Osteocyte (in vitro differentiated cells): ENCODE data around the gene RNU5B-1. TPM values are rescaled to one million over a fixed set of nuclear protein-coding genes. Genes with fewer than 3 reads are reported as not detected.

ENCODE experiments used
- DNase-seq: peaks from one replicate; pipeline ENCODE4 v3.0.0; 2021; ENCODE audit warnings: mixed read lengths; ENCODE audit not compliant: unreplicated experiment; ENCODE audit errors: extremely low spot score
- H3K27ac Mint-ChIP-seq: one replicate; pipeline ENCODE4 v1.8.0; 2021; ENCODE audit warnings: mild to moderate bottlenecking, mixed read lengths; ENCODE audit not compliant: unreplicated experiment
- H3K27me3 Mint-ChIP-seq: one replicate; pipeline ENCODE4 v1.8.0; 2021; ENCODE audit warnings: mixed read lengths; ENCODE audit not compliant: unreplicated experiment
- H3K36me3 Mint-ChIP-seq: one replicate; pipeline ENCODE4 v1.8.0; 2021; ENCODE audit warnings: mixed read lengths; ENCODE audit not compliant: unreplicated experiment
- H3K4me1 Mint-ChIP-seq: one replicate; pipeline ENCODE4 v1.8.0; 2021; ENCODE audit warnings: mixed read lengths; ENCODE audit not compliant: unreplicated experiment
- H3K4me3 Mint-ChIP-seq: one replicate; pipeline ENCODE4 v1.8.0; 2021; ENCODE audit warnings: mild to moderate bottlenecking, moderate library complexity, mixed read lengths; ENCODE audit not compliant: unreplicated experiment
- H3K9me3 Mint-ChIP-seq: one replicate; pipeline ENCODE4 v1.8.0; 2021; ENCODE audit warnings: mixed read lengths; ENCODE audit not compliant: unreplicated experiment
- CTCF ChIP-seq: fragments of 200-600 bp; sonication (generic); IDR thresholded peaks from 2 replicates; pipeline ENCODE4 v1.5.0; 2021; ENCODE audit warnings: antibody characterized with exemption, mild to moderate bottlenecking, moderate library complexity
- total RNA-seq: library from RNA; stranded (reverse); gene quantifications from 2 replicates; pipeline ENCODE4 v1.2.1, GENCODE V29; 2021

RNU5B-1 gene
- total RNA-seq, 1 donor from 2014 or later, result 18.5 TPM

DNA sequence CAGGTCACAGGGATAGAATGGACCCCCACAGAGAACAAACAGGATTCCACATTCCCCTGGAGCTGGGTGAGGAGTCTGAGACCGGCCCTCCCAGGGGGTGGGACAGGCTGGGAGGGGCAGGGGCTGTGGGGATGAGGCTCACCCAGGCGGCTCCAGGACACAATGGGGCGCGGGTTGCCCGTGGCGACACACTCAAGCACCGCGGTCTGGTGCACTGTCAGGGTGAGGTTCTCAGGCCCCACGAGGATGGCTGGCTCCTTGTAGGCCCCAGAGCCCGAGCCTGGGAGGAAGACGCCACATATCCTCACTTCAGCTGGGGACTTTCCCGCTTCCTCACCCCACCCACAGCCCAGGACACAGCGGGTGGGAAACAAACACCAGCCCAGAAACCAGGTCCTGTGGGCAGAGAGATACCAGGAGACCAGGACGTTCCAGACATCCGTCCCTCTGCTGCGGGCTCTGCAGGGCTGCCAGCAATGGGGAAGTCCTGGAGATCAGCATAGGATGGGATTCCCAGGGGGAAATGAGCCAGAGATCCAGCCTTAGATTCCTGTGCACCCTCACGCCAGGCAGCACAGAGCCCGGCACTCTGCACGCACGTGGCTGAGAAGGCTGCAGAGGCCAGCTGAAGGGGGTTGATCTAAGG is 30.2 kb downstream of the RNU5B-1 start:
- no peak for TF ChIP-seq CTCF
- no peaks in the 10 kb centered on the region for H3K36me3 Mint-ChIP-seq
- peaks cover 8% of the 10 kb centered on the region for H3K4me1 Mint-ChIP-seq
- peaks cover 10% of the 10 kb centered on the region for H3K27me3 Mint-ChIP-seq
- no peak overlapping the region for H3K27ac Mint-ChIP-seq
- DNase-seq, result no peak
- no peaks in the 10 kb centered on the region for H3K9me3 Mint-ChIP-seq
- no peak overlapping the region for H3K4me3 Mint-ChIP-seq

- Mint-ChIP-seq H3K4me1 (peaks cover 8% of the 10 kb centered on the region), H3K27me3 (peaks cover 17% of the 10 kb centered on the region), H3K9me3 (no peaks in the 10 kb centered on the region), H3K36me3 (no peaks in the 10 kb centered on the region), H3K4me3 (no peak overlapping the region), H3K27ac (no peak overlapping the region)
- DNase-seq, result no peak
- TF ChIP-seq CTCF, result no peak
These were observed 31.0 kb downstream of the RNU5B-1 start for GRCh38 chr15:65335278-65336055.

DNA sequence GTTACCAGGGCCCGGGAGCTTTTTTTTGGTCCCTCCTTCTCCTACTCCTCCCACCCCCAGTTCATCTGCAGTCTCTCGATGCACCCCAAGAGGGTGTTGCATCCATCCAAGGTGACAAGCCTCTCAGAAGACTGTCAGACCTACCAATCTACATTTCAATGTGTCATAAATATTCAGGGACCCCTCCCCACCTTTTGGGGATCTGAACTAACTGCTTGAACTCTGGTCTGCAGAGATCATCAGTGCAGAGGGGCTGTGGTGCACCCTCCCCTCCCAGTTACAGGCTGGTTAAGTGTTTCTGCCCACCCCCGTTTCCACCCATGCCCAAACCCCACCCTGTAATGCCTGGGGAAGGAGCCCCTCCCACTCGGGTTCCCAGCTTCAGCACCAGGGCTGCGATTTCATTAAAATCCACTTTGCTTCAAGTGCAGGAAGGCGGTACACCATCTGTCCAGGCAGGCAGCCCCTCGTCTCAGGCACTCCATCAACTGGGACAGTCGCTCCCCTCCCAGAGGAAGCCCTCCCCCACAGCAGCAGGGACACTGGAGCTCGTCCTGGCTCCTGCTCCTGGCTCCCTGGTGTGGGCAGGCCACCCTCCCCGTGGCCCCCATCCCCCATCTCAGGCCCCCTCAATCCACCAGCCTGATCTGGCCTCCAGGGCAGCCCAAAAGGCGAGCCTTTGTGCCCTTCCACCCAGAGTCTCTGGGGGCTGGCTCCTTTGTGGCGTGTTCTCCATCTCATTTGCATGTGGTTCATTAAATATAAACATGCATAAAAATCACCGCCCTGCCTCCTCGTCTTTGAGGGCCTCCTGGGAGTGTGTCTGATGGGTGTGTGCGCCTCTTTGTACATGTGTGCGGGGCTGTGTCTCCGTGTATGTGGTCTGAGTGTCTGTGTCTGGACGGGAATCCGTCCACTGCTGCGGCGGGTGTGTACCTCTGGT is 32.3 kb downstream of the RNU5B-1 start:
- no peak overlapping the region for H3K27ac Mint-ChIP-seq
- peaks cover 8% of the 10 kb centered on the region for H3K4me1 Mint-ChIP-seq
- TF ChIP-seq CTCF, result no peak
- no peak overlapping the region for H3K4me3 Mint-ChIP-seq
- H3K27me3 Mint-ChIP-seq, result peaks cover 20% of the 10 kb centered on the region
- no peak for DNase-seq
- no peaks in the 10 kb centered on the region for H3K36me3 Mint-ChIP-seq
- H3K9me3 Mint-ChIP-seq, result no peaks in the 10 kb centered on the region

DNA sequence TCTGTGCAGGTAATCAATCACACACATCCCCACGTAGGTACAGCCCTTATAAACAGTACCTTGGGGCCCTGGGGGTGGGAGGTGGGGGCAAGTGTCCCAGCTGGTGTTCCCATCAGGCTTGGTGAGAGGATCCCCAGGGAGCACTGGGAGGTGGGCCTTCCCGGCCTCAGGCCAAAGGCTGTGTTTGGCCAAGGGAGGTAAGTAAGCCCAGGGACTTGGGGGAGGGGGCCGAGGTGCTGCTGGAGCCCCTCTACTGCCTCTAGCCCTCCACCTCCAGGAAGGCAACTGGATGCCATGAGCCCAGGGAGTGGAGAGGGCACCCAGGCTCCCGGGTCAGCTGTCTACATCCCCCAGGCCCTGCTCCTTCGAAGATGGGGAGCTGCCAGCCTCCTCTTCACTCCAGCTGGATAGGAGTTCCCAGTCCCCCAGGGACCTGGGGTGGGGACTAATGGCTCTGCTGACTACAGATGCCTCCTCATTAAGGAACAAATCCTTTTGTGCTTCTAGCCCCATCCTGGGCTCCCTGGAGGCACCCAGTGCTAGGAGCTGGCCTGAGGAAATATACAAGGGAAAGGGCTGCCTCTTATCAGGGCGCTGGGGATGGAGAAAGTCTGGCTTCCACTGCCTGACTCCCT is 33.1 kb downstream of the RNU5B-1 start:
- DNase-seq, result no peak
- no peak for TF ChIP-seq CTCF
- no peak overlapping the region for H3K27ac Mint-ChIP-seq
- no peaks in the 10 kb centered on the region for H3K9me3 Mint-ChIP-seq
- no peaks in the 10 kb centered on the region for H3K36me3 Mint-ChIP-seq
- no peak overlapping the region for H3K4me3 Mint-ChIP-seq
- peaks cover 8% of the 10 kb centered on the region for H3K4me1 Mint-ChIP-seq
- peaks cover 20% of the 10 kb centered on the region for H3K27me3 Mint-ChIP-seq
